Endothelial cell (in vitro differentiated cells): ENCODE results near the gene SUPT3H. TPM values are rescaled to one million over a fixed set of nuclear protein-coding genes. Genes with fewer than 3 reads are reported as not detected.

Experiments used
- DNase-seq: peaks from one replicate; pipeline ENCODE4 v3.0.0; 2021; ENCODE audit warnings: low spot score
- H3K27ac Mint-ChIP-seq: one replicate; pipeline ENCODE4 v1.8.0; 2021; ENCODE audit warnings: mixed read lengths, inconsistent platforms; ENCODE audit not compliant: unreplicated experiment
- H3K27me3 Mint-ChIP-seq: one replicate; pipeline ENCODE4 v1.8.0; 2021; ENCODE audit warnings: mild to moderate bottlenecking, moderate library complexity, mixed read lengths, inconsistent platforms; ENCODE audit not compliant: unreplicated experiment
- H3K36me3 Mint-ChIP-seq: one replicate; pipeline ENCODE4 v1.8.0; 2021; ENCODE audit warnings: mild to moderate bottlenecking, low read depth, mixed read lengths, inconsistent platforms; ENCODE audit not compliant: unreplicated experiment
- H3K4me1 Mint-ChIP-seq: one replicate; pipeline ENCODE4 v1.8.0; 2021; ENCODE audit warnings: mild to moderate bottlenecking, mixed read lengths, inconsistent platforms; ENCODE audit not compliant: unreplicated experiment
- H3K4me3 Mint-ChIP-seq: one replicate; pipeline ENCODE4 v1.8.0; 2021; ENCODE audit warnings: mild to moderate bottlenecking, mixed read lengths, inconsistent platforms; ENCODE audit not compliant: unreplicated experiment
- H3K9me3 Mint-ChIP-seq: one replicate; pipeline ENCODE4 v1.8.0; 2021; ENCODE audit warnings: mixed read lengths, inconsistent platforms; ENCODE audit not compliant: unreplicated experiment
- CTCF ChIP-seq: fragments of 200-600 bp; sonication (generic); IDR thresholded peaks from one replicate; pipeline ENCODE4 v1.5.0; 2021; ENCODE audit warnings: antibody characterized with exemption; ENCODE audit not compliant: unreplicated experiment
- total RNA-seq: library from RNA; stranded (reverse); fragmentation: NEBNext Ultra II Directional; extraction: Animal tissue kit (Norgen Biotek cat#: 25700); gene quantifications from one replicate; pipeline ENCODE4 v1.2.1, GENCODE V29; 2021; ENCODE audit not compliant: unreplicated experiment

The SUPT3H gene
- total RNA-seq, 1 donor from 2014 or later, result 28.5 TPM

DNA sequence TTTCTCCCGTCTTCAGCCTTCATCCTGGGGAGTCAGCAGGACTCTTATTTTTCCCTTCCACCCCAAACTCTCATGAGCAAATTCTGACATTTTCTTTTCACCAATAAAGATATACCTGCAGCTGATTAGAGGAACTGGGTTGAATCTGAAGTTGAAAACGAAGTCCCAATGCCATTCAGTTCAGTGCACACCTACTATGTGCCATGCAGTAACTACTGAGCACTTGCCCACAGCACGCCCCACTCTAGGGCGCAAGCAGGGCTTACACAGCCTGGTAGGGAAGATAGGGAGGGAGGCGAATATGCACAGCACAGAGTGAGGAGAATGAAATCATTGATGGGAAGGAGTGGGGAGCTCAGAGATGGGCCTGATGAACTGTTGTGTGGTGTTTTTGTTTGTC, 588.7 kb downstream of the SUPT3H start:
- H3K4me1 Mint-ChIP-seq, result peaks cover 5% of the 10 kb centered on the region
- no peaks in the 10 kb centered on the region for H3K9me3 Mint-ChIP-seq
- H3K4me3 Mint-ChIP-seq, result no peak overlapping the region
- no peaks in the 10 kb centered on the region for H3K36me3 Mint-ChIP-seq
- peaks cover 4% of the 10 kb centered on the region for H3K27me3 Mint-ChIP-seq
- no peak for TF ChIP-seq CTCF
- no peak for DNase-seq
- H3K27ac Mint-ChIP-seq, result no peak overlapping the region

DNA sequence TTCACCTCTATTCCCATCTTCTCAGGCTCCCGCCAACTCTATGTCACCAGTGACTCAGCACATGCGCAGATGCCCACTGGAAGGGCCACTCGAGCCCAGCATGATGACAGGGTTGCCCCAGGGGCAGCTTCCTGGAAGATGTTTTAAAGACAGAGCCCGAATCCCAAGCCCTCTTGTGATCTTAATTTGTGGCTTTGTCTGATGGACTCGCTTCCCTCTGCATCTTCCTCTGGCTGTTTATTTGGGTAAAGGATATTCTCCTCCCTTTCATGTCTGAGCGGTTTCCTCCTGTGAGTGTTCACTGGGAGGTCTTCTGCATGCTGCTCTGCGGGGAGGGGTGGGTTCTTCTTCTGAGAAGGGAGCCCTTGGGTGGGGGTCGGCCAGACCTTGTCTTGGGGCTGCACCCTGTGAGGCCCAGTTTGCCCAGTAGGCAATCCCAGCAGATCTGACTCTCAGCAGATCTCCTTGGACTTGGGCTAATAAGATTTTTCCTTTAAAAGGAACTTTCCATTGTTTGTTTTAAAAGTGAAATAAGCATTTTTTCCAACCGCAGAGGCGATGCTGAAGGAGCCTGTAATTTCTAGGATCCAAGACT, 589.2 kb downstream of the SUPT3H start:
- no peak for DNase-seq
- H3K27ac Mint-ChIP-seq, result no peak overlapping the region
- no peaks in the 10 kb centered on the region for H3K36me3 Mint-ChIP-seq
- no peak overlapping the region for H3K4me3 Mint-ChIP-seq
- no peaks in the 10 kb centered on the region for H3K9me3 Mint-ChIP-seq
- peaks cover 5% of the 10 kb centered on the region for H3K4me1 Mint-ChIP-seq
- H3K27me3 Mint-ChIP-seq, result peaks cover 4% of the 10 kb centered on the region
- no peak for TF ChIP-seq CTCF

GRCh38 chr6:44787254-44787834, 590.4 kb downstream of the SUPT3H start:
- Mint-ChIP-seq H3K4me1 (peaks cover 5% of the 10 kb centered on the region), H3K27me3 (peaks cover 2% of the 10 kb centered on the region), H3K9me3 (no peaks in the 10 kb centered on the region), H3K36me3 (no peaks in the 10 kb centered on the region), H3K27ac (no peak overlapping the region), H3K4me3 (no peak overlapping the region)
- no peak for TF ChIP-seq CTCF
- no peak for DNase-seq

DNA sequence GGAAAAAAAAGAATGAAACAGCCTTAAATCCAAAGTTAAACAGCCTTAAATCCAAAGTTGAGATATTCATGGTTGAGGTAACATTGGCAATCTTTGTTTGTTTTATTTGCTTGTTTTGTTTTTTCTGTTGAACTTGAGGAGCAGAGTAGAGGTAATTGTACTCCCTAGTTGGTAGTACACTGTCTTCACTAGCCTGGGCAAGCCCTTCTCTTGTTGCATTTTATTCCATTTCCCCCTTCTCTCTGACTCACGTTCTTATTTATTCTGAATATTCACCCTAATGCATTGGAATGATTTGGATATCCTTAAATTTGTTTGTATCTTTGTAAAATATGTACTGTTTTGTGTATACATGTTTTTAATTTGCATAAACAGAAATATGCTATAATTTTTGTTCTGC, 592.6 kb downstream of the SUPT3H start:
- DNase-seq, result no peak
- Mint-ChIP-seq H3K27me3 (peaks cover 2% of the 10 kb centered on the region), H3K4me1 (peaks cover 5% of the 10 kb centered on the region), H3K9me3 (no peaks in the 10 kb centered on the region), H3K27ac (no peak overlapping the region), H3K36me3 (no peaks in the 10 kb centered on the region), H3K4me3 (no peak overlapping the region)
- no peak for TF ChIP-seq CTCF

DNA sequence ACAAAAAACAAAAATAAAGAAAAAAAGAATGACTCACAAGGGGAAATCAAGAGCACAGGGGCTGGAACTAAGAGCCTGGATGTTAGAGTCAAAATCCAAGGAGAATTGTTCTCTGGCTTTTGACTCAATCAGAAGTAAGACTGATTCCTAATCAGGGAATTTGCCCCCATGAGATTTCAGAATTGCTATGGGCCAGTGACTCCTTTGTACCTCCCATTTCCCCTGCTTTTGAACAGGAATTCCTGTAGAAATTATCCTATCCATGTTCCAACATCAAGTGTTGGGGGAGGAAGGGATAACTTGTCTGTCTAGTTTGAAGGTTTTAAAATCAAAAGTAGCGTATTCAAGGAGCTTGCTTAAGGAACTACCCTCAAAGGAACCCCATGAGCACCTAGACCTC, 593.5 kb downstream of the SUPT3H start:
- H3K27me3 Mint-ChIP-seq, result no peaks in the 10 kb centered on the region
- no peak for TF ChIP-seq CTCF
- peak overlapping the region; percentile 44 for H3K27ac Mint-ChIP-seq
- no peak overlapping the region for H3K4me3 Mint-ChIP-seq
- no peaks in the 10 kb centered on the region for H3K36me3 Mint-ChIP-seq
- no peaks in the 10 kb centered on the region for H3K9me3 Mint-ChIP-seq
- peaks cover 5% of the 10 kb centered on the region for H3K4me1 Mint-ChIP-seq
- DNase-seq, result no peak
